AG09309 (cell line): ENCODE data around the gene UNG.

Experiments used
- DNase-seq: peaks from one replicate; pipeline ENCODE4 v3.0.0-alpha.2; 2010; ENCODE audit warnings: low read depth
- H3K4me3 ChIP-seq: 2 replicates; pipeline ENCODE4 v1.5.1; 2011; ENCODE audit warnings: mild to moderate bottlenecking, low read depth, low read length, moderate library complexity; ENCODE audit not compliant: control insufficient read depth
- TF ChIP-seq, protein P1 (sequence below): IDR thresholded peaks from 2 replicates; pipeline ENCODE4 v1.5.1; 2011; ENCODE audit warnings: mild to moderate bottlenecking, low read depth, low read length, inconsistent platforms; ENCODE audit not compliant: insufficient read depth, control insufficient read depth; ENCODE audit errors: missing control alignments

Gene UNG

DNA sequence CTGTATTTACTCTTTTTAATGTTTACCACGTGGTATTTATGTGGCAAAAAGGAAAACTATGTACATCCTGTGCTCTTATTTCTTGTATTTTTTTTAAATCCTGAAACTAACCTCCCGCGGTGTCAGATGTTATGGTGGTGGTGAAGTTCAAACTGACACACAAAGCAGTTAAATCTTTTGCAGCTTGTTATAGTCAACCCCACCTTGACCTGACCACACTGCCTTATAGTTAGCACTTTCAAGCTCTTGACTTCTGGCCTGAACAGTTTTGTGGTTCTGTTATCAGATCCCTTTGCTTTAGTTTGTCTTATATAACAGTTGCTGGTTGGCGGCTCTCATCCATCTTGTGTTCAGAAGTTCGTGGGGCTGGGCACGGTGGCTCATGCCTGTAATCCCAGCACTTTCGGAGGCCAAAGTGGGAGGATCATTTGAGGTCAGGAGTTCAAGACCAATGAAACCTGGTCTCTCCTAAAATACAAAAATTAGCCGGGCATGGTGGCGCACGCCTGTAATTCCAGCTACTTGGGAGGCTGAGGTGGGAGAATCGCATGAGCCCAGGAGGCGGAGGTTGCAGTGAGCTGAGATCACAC, 2.1 kb downstream of the UNG start:
- peak overlapping the region; percentile 9 for H3K4me3 ChIP-seq
- DNase-seq = no peak
- TF ChIP-seq, protein P1, sequence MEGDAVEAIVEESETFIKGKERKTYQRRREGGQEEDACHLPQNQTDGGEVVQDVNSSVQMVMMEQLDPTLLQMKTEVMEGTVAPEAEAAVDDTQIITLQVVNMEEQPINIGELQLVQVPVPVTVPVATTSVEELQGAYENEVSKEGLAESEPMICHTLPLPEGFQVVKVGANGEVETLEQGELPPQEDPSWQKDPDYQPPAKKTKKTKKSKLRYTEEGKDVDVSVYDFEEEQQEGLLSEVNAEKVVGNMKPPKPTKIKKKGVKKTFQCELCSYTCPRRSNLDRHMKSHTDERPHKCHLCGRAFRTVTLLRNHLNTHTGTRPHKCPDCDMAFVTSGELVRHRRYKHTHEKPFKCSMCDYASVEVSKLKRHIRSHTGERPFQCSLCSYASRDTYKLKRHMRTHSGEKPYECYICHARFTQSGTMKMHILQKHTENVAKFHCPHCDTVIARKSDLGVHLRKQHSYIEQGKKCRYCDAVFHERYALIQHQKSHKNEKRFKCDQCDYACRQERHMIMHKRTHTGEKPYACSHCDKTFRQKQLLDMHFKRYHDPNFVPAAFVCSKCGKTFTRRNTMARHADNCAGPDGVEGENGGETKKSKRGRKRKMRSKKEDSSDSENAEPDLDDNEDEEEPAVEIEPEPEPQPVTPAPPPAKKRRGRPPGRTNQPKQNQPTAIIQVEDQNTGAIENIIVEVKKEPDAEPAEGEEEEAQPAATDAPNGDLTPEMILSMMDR = no peak

DNA sequence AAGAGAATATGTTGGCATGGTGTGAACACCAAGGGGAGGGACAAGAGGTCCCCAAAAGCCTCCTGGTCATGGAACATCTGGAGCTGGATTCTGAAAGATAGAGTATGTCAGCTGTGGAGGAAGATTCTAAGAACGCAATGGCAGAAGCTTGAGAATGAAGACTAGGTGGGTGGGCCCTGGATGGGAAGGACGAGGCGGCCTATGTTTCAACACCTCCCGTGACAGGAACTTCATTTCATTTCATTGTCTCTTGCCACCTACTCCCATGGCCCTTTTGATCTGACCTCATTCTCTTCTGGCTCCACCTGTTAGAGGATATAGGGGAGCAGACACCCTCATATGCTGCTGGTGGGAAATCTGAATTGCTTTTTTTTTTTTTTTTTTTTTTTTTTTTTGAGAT, 3.3 kb downstream of the UNG start:
- no peak for DNase-seq
- TF ChIP-seq, protein P1 = no peak
- no peak overlapping the region for H3K4me3 ChIP-seq

DNA sequence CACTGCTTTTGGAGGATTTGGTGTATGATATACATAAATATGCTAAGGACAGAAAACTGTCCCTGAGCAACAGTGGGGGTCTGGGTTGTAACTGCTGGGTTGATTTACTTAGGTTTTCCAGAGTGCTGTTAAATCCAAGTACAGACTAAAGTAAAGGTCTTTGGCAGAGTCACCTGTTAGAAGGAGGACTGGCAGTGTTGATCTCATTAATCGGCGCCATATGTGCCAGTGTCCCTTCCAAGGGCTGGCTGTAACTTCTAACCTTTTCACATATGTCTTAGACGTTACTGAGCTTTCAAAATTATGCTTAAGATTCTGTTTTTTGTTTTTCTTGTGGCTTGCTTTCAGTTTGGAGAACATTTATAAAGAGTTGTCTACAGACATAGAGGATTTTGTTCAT, 5.1 kb downstream of the UNG start:
- H3K4me3 ChIP-seq = no peak overlapping the region
- TF ChIP-seq, protein P1 = no peak
- DNase-seq = no peak

DNA sequence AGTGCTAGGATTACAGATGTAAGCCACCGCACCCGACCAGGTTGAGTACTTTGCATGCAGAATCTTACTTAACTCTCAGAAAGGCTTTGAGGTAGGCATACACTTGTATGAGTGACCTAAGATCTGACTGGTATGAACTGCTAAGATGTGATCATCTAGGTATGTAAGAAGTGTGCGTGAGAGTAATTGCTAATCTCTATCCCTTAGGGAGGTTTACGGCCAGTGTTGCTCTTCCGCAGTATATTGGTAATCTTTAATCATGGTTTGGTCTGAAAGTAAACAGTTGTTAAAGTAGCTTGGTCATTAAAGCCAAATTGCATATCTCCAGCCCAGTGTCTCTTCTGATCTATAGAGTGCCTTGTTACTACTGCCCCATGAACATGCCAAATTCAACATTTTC, 7.8 kb downstream of the UNG start:
- TF ChIP-seq, protein P1 = no peak
- no peak overlapping the region for H3K4me3 ChIP-seq
- DNase-seq = no peak

DNA sequence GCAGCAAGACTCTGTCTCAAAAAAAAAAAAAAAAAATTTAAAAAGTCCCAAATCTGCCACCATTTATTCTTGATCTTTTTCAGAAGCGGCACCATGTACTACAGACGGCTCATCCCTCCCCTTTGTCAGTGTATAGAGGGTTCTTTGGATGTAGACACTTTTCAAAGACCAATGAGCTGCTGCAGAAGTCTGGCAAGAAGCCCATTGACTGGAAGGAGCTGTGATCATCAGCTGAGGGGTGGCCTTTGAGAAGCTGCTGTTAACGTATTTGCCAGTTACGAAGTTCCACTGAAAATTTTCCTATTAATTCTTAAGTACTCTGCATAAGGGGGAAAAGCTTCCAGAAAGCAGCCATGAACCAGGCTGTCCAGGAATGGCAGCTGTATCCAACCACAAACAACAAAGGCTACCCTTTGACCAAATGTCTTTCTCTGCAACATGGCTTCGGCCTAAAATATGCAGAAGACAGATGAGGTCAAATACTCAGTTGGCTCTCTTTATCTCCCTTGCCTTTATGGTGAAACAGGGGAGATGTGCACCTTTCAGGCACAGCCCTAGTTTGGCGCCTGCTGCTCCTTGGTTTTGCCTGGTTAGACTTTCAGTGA, 12.5 kb downstream of the UNG start:
- TF ChIP-seq, protein P1 = no peak
- no peak for DNase-seq
- no peak overlapping the region for H3K4me3 ChIP-seq

DNA sequence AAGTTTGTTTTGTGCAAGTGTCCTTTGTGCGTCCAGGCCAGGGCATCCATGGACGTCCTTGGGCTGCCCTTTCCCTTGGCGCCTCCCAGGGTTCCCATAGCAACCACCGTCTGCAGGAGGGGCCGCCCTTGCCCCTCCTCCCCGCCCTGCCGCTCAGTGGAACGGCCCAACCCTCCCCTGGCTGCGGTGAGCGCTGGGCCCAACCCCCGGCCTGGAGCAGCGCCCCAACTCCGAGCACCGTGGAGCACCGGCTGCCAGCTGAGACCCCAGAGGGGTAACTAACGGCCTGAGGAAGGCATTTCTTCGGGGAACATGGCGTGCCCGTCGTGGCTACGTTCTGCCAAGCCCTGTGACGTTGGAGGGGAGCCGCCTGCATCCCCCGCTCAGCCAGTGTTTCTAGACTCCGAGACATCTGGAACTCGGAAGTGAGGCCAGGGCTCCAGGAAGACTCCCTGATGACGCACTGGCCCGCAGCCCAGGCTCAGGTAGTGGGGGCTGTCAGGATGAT, 13.6 kb downstream of the UNG start:
- H3K4me3 ChIP-seq = peak overlapping the region; percentile 80
- TF ChIP-seq, protein P1 = no peak
- no peak for DNase-seq
